B cell (primary cell): Measurements from ENCODE around the gene SPATA3.

ENCODE experiments used
- EZH2 ChIP-seq: IDR thresholded peaks from 2 replicates; pipeline ENCODE4 v1.6.1; 2012; ENCODE audit warnings: borderline replicate concordance, low read depth, mild to moderate bottlenecking, moderate library complexity, low read length; ENCODE audit not compliant: insufficient read depth, poor library complexity, severe bottlenecking
- TF ChIP-seq, protein P1 (sequence below): fragments of 200-600 bp; IDR thresholded peaks from one replicate; pipeline ENCODE4 v1.8.0; 2022; ENCODE audit warnings: antibody characterized with exemption, mild to moderate bottlenecking

GRCh38 chr2:230969659-230970015 lies 26.3 kb upstream of the SPATA3 start:
- TF ChIP-seq, protein P1, sequence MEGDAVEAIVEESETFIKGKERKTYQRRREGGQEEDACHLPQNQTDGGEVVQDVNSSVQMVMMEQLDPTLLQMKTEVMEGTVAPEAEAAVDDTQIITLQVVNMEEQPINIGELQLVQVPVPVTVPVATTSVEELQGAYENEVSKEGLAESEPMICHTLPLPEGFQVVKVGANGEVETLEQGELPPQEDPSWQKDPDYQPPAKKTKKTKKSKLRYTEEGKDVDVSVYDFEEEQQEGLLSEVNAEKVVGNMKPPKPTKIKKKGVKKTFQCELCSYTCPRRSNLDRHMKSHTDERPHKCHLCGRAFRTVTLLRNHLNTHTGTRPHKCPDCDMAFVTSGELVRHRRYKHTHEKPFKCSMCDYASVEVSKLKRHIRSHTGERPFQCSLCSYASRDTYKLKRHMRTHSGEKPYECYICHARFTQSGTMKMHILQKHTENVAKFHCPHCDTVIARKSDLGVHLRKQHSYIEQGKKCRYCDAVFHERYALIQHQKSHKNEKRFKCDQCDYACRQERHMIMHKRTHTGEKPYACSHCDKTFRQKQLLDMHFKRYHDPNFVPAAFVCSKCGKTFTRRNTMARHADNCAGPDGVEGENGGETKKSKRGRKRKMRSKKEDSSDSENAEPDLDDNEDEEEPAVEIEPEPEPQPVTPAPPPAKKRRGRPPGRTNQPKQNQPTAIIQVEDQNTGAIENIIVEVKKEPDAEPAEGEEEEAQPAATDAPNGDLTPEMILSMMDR, result no peak
- no peak for TF ChIP-seq EZH2
